Measurements from ENCODE around the gene VTI1B.
"Not testable (repeated sequence)": the region's sequence is repeated elsewhere in the genome, so short reads cannot be mapped to it uniquely, and the experiment has no call there.

Gene VTI1B

GRCh38 chr14:67602076-67602475 is 72.4 kb downstream of the VTI1B start:
- Histone ChIP-seq H3K4me1 (ENCODE audit: control insufficient read depth, low read length) (peaks cover 32% of the 10 kb centered on the region), H3K36me3 (ENCODE audit: control insufficient read depth, low read length) (no peaks in the 10 kb centered on the region), H3K9me3 (ENCODE audit: control insufficient read depth, insufficient read depth, low read length) (no peaks in the 10 kb centered on the region), H3K4me2 (ENCODE audit: low read length) (peak overlapping the region; percentile 44; the same call in 1 of the 2 replicates), H3K9me2 (replicated peaks; ENCODE audit: control insufficient read depth, low read length) (no peaks in the 10 kb centered on the region), H3K27me3 (ENCODE audit: control insufficient read depth, low read length) (no peaks in the 10 kb centered on the region), H3K79me2 (ENCODE audit: control insufficient read depth, low read length) (peaks cover 24% of the 10 kb centered on the region), H3K4me3 (ENCODE audit: low read length) (no peak overlapping the region), H3F3A (ENCODE audit: control insufficient read depth, insufficient read depth) (no peaks in the 10 kb centered on the region), H3K27ac (ENCODE audit: low read depth, low read length) (no peak overlapping the region), H4K20me1 (ENCODE audit: control insufficient read depth, insufficient read depth, low read depth, low read length) (no peaks in the 10 kb centered on the region)
- TF ChIP-seq CTCF (IDR thresholded peaks at IDR 0.05; ENCODE audit: low read depth, low read length, poor library complexity, severe bottlenecking) (no peak), EZH2phosphoT487 (IDR thresholded peaks at IDR 0.05; ENCODE audit: borderline replicate concordance, low read length) (no peak)

GRCh38 chr14:67600562-67600974 is 73.9 kb downstream of the VTI1B start:
- H3K9me2 ChIP-seq (replicated peaks; ENCODE audit: control insufficient read depth, low read length); H3K27ac ChIP-seq (ENCODE audit: low read depth, low read length); H3K9me3 ChIP-seq (ENCODE audit: control insufficient read depth, insufficient read depth, low read length); H3F3A ChIP-seq (ENCODE audit: control insufficient read depth, insufficient read depth); H4K20me1 ChIP-seq (ENCODE audit: control insufficient read depth, insufficient read depth, low read depth, low read length); H3K27me3 ChIP-seq (ENCODE audit: control insufficient read depth, low read length); H3K36me3 ChIP-seq (ENCODE audit: control insufficient read depth, low read length): not testable (repeated sequence)
- Histone ChIP-seq H3K79me2 (ENCODE audit: control insufficient read depth, low read length) (peaks cover 28% of the 10 kb centered on the region), H3K4me3 (ENCODE audit: low read length) (peak overlapping the region; percentile 96), H3K4me1 (ENCODE audit: control insufficient read depth, low read length) (peaks cover 32% of the 10 kb centered on the region), H3K4me2 (ENCODE audit: low read length) (peak overlapping the region; percentile 75)

GRCh38 chr14:67599698-67600561 is 74.5 kb downstream of the VTI1B start, which contains the start of gene PIGH:
TSS of gene PIGH (minus strand) at chr14:67600268. CDS start at chr14:67600203, 65 bp downstream.
- peaks cover 28% of the 10 kb centered on the region for H3K79me2 ChIP-seq (ENCODE audit: control insufficient read depth, low read length)
- peak within 1 kb of the TSS; percentile 15; the same call in 1 of the 2 replicates for H3K27ac ChIP-seq (ENCODE audit: low read depth, low read length)
- peak within 1 kb of the TSS; percentile 75 for H3K4me2 ChIP-seq (ENCODE audit: low read length)
- H3K9me3 ChIP-seq (ENCODE audit: control insufficient read depth, insufficient read depth, low read length): no peaks in the 10 kb centered on the region
- no peaks in the 10 kb centered on the region for H4K20me1 ChIP-seq (ENCODE audit: control insufficient read depth, insufficient read depth, low read depth, low read length)
- H3K4me3 ChIP-seq (ENCODE audit: low read length): peak within 1 kb of the TSS; percentile 96
- H3K9me2 ChIP-seq (replicated peaks; ENCODE audit: control insufficient read depth, low read length): no peaks in the 10 kb centered on the region
- H3K36me3 ChIP-seq (ENCODE audit: control insufficient read depth, low read length): no peaks in the 10 kb centered on the region
- no peaks in the 10 kb centered on the region for H3F3A ChIP-seq (ENCODE audit: control insufficient read depth, insufficient read depth)
- no peaks in the 10 kb centered on the region for H3K27me3 ChIP-seq (ENCODE audit: control insufficient read depth, low read length)
- TF ChIP-seq CTCF (IDR thresholded peaks at IDR 0.05; ENCODE audit: low read depth, low read length, poor library complexity, severe bottlenecking) (peak; percentile 76), EZH2phosphoT487 (IDR thresholded peaks at IDR 0.05; ENCODE audit: borderline replicate concordance, low read length) (no peak)
- peaks cover 32% of the 10 kb centered on the region for H3K4me1 ChIP-seq (ENCODE audit: control insufficient read depth, low read length)

All from DOHH2 (cell line).